DMS114 treated with DMSO at 0.1 percent for 48 hours (cell line): Measurements from ENCODE around the gene EXOC3L2.
A peak's percentile ranks its signal among the peaks of the same experiment; 100 is the strongest.
"Not testable (repeated sequence)": the region's sequence is repeated elsewhere in the genome, so short reads cannot be mapped to it uniquely, and the experiment has no call there.

Experiments used
- DNase-seq: peaks from one replicate; lab custom pipeline; 2025; ENCODE audit not compliant: unreplicated experiment; lab: John Stamatoyannopoulos, UW

Gene EXOC3L2

GRCh38 chr19:45256836-45257235 is 11.6 kb upstream of the EXOC3L2 start:
- no peak for DNase-seq

- no peak for DNase-seq
Measured at GRCh38 chr19:45255611-45256157, 10.5 kb upstream of the EXOC3L2 start.

- no peak for DNase-seq
Measured at GRCh38 chr19:45254044-45254531, 8.9 kb upstream of the EXOC3L2 start.

- no peak for DNase-seq
Measured at GRCh38 chr19:45253396-45254027, 8.3 kb upstream of the EXOC3L2 start.

GRCh38 chr19:45251452-45252354 is 6.5 kb upstream of the EXOC3L2 start:
- no peak for DNase-seq

- peak; percentile 31 for DNase-seq
Measured at GRCh38 chr19:45250832-45251451, 5.7 kb upstream of the EXOC3L2 start, which contains the start of gene MARK4. MARK4 (plus strand) TSS chr19:45251271; CDS start chr19:45251589, 318 bp downstream.

- no peak for DNase-seq
Measured at GRCh38 chr19:45250216-45250831, 5.1 kb upstream of the EXOC3L2 start.

GRCh38 chr19:45249261-45250033 is 4.2 kb upstream of the EXOC3L2 start:
- DNase-seq: no peak

GRCh38 chr19:45247136-45247535 is 1.9 kb upstream of the EXOC3L2 start:
- DNase-seq: no peak

- no peak for DNase-seq
Measured at GRCh38 chr19:45245826-45246225, 619 bp upstream of the EXOC3L2 start.

GRCh38 chr19:45244133-45244794 is 943 bp downstream of the EXOC3L2 start:
- no peak for DNase-seq

- no peak for DNase-seq
Measured at GRCh38 chr19:45243144-45243732, 2.0 kb downstream of the EXOC3L2 start.

- no peak for DNase-seq
Measured at GRCh38 chr19:45238556-45238955, 6.7 kb downstream of the EXOC3L2 start.

- no peak for DNase-seq
Measured at GRCh38 chr19:45235485-45235884, 9.7 kb downstream of the EXOC3L2 start.

GRCh38 chr19:45234089-45234869 is 10.9 kb downstream of the EXOC3L2 start:
- no peak for DNase-seq

GRCh38 chr19:45231891-45232290 is 13.3 kb downstream of the EXOC3L2 start:
- DNase-seq: no peak

- DNase-seq: not testable (repeated sequence)
Measured at GRCh38 chr19:45229056-45229455, 16.2 kb downstream of the EXOC3L2 start.

- no peak for DNase-seq
Measured at GRCh38 chr19:45224645-45225044, 20.6 kb downstream of the EXOC3L2 start.
